OCI-LY1 (cell line): Measurements from ENCODE around the gene HBS1L.

Source experiments
- EZH2 ChIP-seq: fragments of 200-600 bp; sonication (generic), shearing (Covaris generic); IDR thresholded peaks from 2 replicates; pipeline ENCODE4 v1.8.0; 2017; ENCODE audit warnings: borderline replicate concordance, mixed run types, mild to moderate bottlenecking, antibody characterized with exemption, low read length, moderate library complexity, mixed read lengths
- TF ChIP-seq, protein P1 (sequence below): fragments of 200-600 bp; sonication (generic), shearing (Covaris generic); IDR thresholded peaks from 2 replicates; pipeline ENCODE4 v1.5.1; 2017; ENCODE audit warnings: mild to moderate bottlenecking, antibody characterized with exemption, low read length, moderate library complexity, mixed read lengths

DNA sequence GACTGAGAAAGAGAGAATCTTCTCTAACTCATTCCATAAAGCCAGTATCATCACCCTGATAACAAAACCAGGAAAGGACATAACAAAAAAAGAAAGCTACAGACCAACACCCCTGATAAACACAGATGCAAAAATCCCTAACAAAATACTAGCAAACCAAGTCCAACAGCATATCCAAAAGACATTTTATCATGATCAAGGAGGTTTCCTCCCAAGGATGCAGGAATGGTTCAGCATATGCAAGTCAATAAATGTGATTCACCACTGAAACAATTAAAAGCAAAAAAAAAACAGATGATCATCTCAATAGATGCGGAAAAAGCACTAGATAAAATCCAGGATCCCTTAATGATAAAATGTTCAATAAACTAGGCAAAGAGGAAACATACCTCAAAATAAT is 80.3 kb downstream of the HBS1L start:
- TF ChIP-seq, protein P1, sequence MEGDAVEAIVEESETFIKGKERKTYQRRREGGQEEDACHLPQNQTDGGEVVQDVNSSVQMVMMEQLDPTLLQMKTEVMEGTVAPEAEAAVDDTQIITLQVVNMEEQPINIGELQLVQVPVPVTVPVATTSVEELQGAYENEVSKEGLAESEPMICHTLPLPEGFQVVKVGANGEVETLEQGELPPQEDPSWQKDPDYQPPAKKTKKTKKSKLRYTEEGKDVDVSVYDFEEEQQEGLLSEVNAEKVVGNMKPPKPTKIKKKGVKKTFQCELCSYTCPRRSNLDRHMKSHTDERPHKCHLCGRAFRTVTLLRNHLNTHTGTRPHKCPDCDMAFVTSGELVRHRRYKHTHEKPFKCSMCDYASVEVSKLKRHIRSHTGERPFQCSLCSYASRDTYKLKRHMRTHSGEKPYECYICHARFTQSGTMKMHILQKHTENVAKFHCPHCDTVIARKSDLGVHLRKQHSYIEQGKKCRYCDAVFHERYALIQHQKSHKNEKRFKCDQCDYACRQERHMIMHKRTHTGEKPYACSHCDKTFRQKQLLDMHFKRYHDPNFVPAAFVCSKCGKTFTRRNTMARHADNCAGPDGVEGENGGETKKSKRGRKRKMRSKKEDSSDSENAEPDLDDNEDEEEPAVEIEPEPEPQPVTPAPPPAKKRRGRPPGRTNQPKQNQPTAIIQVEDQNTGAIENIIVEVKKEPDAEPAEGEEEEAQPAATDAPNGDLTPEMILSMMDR = no peak
- TF ChIP-seq EZH2 = no peak
